HepG2 (cell line): ENCODE results near the gene APBB1IP. TPM values are rescaled to one million over a fixed set of nuclear protein-coding genes. Genes with fewer than 3 reads are reported as not detected.

Experiments
- ATAC-seq: fragments of 200-7000 bp; cut with Tn5 transposase; 3 replicates; pipeline ENCODE4 v1.9.1; 2020; ENCODE audit warnings: mild to moderate bottlenecking, moderate library complexity
- BruUV-seq: library from RNA; stranded (reverse); fragments of 400-500 nt; replicated peaks from 2 replicates; lab custom pipeline; 2021; lab: Mats Ljungman, UMichigan
- CTCF ChIA-PET: fragments of 300-600 bp; formaldehyde crosslinking; extraction: SDS; loops from one replicate; lab custom pipeline; 2021; ENCODE audit warnings: low total read pairs, inconsistent platforms, low intra/inter-chr PET ratio; lab: Yijun Ruan, JAX
- POLR2A ChIA-PET: fragments of 350-600 bp; sonication (Branson Sonifier 250); formaldehyde crosslinking; loops from one replicate; lab custom pipeline; 2020; ENCODE audit warnings: antibody characterized with exemption, inconsistent platforms; lab: Yijun Ruan, JAX
- DNase-seq: peaks from one replicate; pipeline ENCODE4 v3.0.0-alpha.2; 2015; ENCODE audit warnings: low spot score
- FAIRE-seq: peaks from 3 replicates; lab custom pipeline; 2011; peaks lifted over from hg19 to GRCh38; lab: Jason Lieb, UNC
- H2AFZ ChIP-seq: one replicate; pipeline ENCODE4 v1.6.1; 2011; ENCODE audit warnings: low read length, inconsistent platforms
- H3K27ac ChIP-seq: fragments of 300-600 bp; 3 replicates; pipeline ENCODE4 v1.8.0; 2011; ENCODE audit warnings: mixed run types, mild to moderate bottlenecking, mixed read lengths, low read length, inconsistent platforms; ENCODE audit not compliant: insufficient read depth; ENCODE audit errors: extremely low read length
- H3K27me3 ChIP-seq, 2 experiments: fragments of 200-600 bp in 1 of 2; 2 replicates in 1 of 2; 3 replicates in 1 of 2; pipeline versions ENCODE4 v1.6.0 to v1.8.0; 2011; ENCODE audit warnings: low read length in 2 of 2, mild to moderate bottlenecking in 2 of 2, moderate library complexity in 2 of 2, inconsistent platforms in 1 of 2; ENCODE audit not compliant: insufficient read depth in 2 of 2, control insufficient read depth in 1 of 2
- H3K36me3 ChIP-seq, 2 experiments: fragments of 200-600 bp in 1 of 2; replicated peaks in 1 of 2; 2 replicates in 1 of 2; 3 replicates in 1 of 2; pipeline versions ENCODE4 v1.5.1 to v1.8.0; 2011; ENCODE audit warnings: low read length in 2 of 2, inconsistent platforms in 1 of 2; ENCODE audit not compliant: insufficient read depth in 2 of 2, control insufficient read depth in 1 of 2
- H3K4me1 ChIP-seq: 2 replicates; pipeline ENCODE4 v1.5.1; 2012; ENCODE audit warnings: low read length, inconsistent platforms; ENCODE audit not compliant: insufficient read depth
- H3K4me2 ChIP-seq: 2 replicates; pipeline ENCODE4 v1.6.0; 2011; ENCODE audit warnings: low read depth, low read length, inconsistent platforms
- H3K4me3 ChIP-seq, 3 experiments: fragments of 200-600 bp in 1 of 3; sonication (generic), shearing (Covaris generic) in 1 of 3; replicated peaks in 1 of 3; 2 replicates each; pipeline ENCODE4 v1.5.1; 2011 to 2016; ENCODE audit warnings: low read length in 3 of 3, inconsistent platforms in 2 of 3, low read depth in 2 of 3, mild to moderate bottlenecking in 2 of 3, control low read depth in 1 of 3, mixed read lengths in 1 of 3; ENCODE audit not compliant: insufficient read depth in 1 of 3
- H3K79me2 ChIP-seq: one replicate; pipeline ENCODE4 v1.6.1; 2011; ENCODE audit warnings: low read length, inconsistent platforms; ENCODE audit not compliant: insufficient read depth
- H3K9ac ChIP-seq: 2 replicates; pipeline ENCODE4 v1.6.0; 2011; ENCODE audit warnings: mild to moderate bottlenecking, low read depth, low read length, inconsistent platforms; ENCODE audit not compliant: insufficient read depth
- H3K9me3 ChIP-seq: 2 replicates; pipeline ENCODE4 v1.5.1; 2012; ENCODE audit warnings: mild to moderate bottlenecking, low read length
- H4K20me1 ChIP-seq: 2 replicates; pipeline ENCODE4 v1.6.0; 2011; ENCODE audit warnings: inconsistent platforms, mild to moderate bottlenecking, low read length, moderate library complexity; ENCODE audit not compliant: insufficient read depth
- ATAD3A ChIP-seq: sonication (generic); formaldehyde crosslinking; IDR thresholded peaks from 2 replicates; pipeline ENCODE4 v1.4.0; 2020; ENCODE audit warnings: missing genetic modification reagents
- CSRNP1 ChIP-seq: sonication (generic); formaldehyde crosslinking; IDR thresholded peaks from 2 replicates; pipeline ENCODE4 v1.8.1; 2023; ENCODE audit warnings: mild to moderate bottlenecking, missing genetic modification reagents
- CSRNP2 ChIP-seq: sonication (generic); formaldehyde crosslinking; conservative IDR thresholded peaks from 2 replicates; pipeline ENCODE4 v1.8.0; 2022; ENCODE audit warnings: low read depth, missing genetic modification reagents
- HHEX ChIP-seq: IDR thresholded peaks from 2 replicates; pipeline ENCODE4 v1.6.1; 2016; ENCODE audit warnings: control low read depth
- NFRKB ChIP-seq: fragments of 450-650 bp; IDR thresholded peaks from 2 replicates; pipeline ENCODE4 v1.6.1; 2017
- SP5 ChIP-seq: IDR thresholded peaks from 2 replicates; pipeline ENCODE4 v1.6.1; 2016; ENCODE audit warnings: low read depth, borderline replicate concordance
- ZBTB25 ChIP-seq: IDR thresholded peaks from 2 replicates; pipeline ENCODE4 v1.6.1; 2018; ENCODE audit warnings: missing genetic modification reagents
- ZKSCAN8 ChIP-seq: IDR thresholded peaks from 2 replicates; pipeline ENCODE4 v1.6.1; 2016; ENCODE audit warnings: borderline replicate concordance, missing genetic modification reagents, missing compliant biosample characterization
- ZNF550 ChIP-seq: sonication (generic); formaldehyde crosslinking; IDR thresholded peaks from 2 replicates; pipeline ENCODE4 v1.4.0; 2020; ENCODE audit warnings: mild to moderate bottlenecking, missing genetic modification reagents, borderline replicate concordance
- ZSCAN20 ChIP-seq: sonication (generic); formaldehyde crosslinking; IDR thresholded peaks from 2 replicates; pipeline ENCODE4 v1.4.0; 2020; ENCODE audit warnings: missing genetic modification reagents, mild to moderate bottlenecking, borderline replicate concordance
- WGBS: methylation state at CpG from one replicate; pipeline ENCODE4 v1.1.6; 2017; ENCODE audit warnings: low lambda C conversion rate; 5-methylcytosine and 5-hydroxymethylcytosine counted together
- in situ Hi-C: cut with HindIII; loops from 2 replicates; pipeline ENCODE4 v1.10.0; 2017; ENCODE audit warnings: low pct_unique_long_range_greater_than_20kb; ENCODE audit not compliant: extremely low pct_ligation_motif_present
- intact Hi-C: fragments of 100-400 bp; cut with micrococcal nuclease; formaldehyde crosslinking; loops from one replicate; pipeline ENCODE4 v1.10.0; 2022; ENCODE audit not compliant: unreplicated experiment
- polyA plus RNA-seq, 8 experiments: library from polyadenylated mRNA; depleted of rRNA in 3 of 8; stranded (reverse) in 7 of 8; unstranded in 1 of 8; fragments of >200 nt; fragmentation: Illumina TruSeq in 4 of 8; extraction: Trizol in 4 of 8; gene quantifications; 2 replicates each; pipeline versions ENCODE4 v1.2.1 to v1.2.3, GENCODE V29; 2011 to 2016; ENCODE audit warnings: low read depth in 4 of 8, missing spikeins in 1 of 8, mixed read lengths in 1 of 8; ENCODE audit not compliant: insufficient read depth in 1 of 8
- total RNA-seq, 5 experiments: library from RNA; depleted of rRNA; stranded (reverse); fragments of >200 nt; fragmentation: Illumina TruSeq; extraction: Trizol; gene quantifications; 2 replicates each; pipeline ENCODE4 v1.2.3, GENCODE V29; 2016; ENCODE audit warnings: low read depth in 1 of 5
- TF ChIP-seq, protein P1 (sequence below): IDR thresholded peaks from 2 replicates; pipeline ENCODE4 v1.6.1; 2016; ENCODE audit warnings: low read depth, borderline replicate concordance

The APBB1IP gene
- total and polyA plus RNA-seq, 2 of the 13 experiments (the other 11 are each of a cell fraction or from before 2014, with no cell fraction given), result 0.08 TPM; not detected in 1

DNA sequence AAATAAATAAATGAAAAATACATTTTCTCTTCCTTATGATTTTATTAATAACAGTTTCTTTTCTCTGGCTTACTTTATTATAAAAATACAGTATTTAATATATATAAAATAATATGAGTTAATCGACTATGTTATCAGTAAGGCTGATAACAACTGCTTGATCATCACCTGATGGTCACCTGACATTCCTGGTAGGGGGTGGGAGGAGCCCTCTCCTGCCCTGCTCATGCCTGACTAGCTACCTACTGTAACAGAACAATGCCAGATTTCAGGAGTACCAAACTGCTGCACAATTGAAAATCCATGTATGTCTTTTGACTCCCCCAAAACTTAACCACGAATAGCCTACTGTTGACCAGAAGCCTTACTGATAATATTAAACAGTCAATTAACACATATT lies 1.3 kb upstream of the APBB1IP start:
- H3K4me1 ChIP-seq, result no peaks in the 10 kb centered on the region
- no peak overlapping the region for H3K4me3 ChIP-seq
- ChIA-PET POLR2A (no interaction called here), CTCF (no interaction called here)
- no peaks in the 10 kb centered on the region for H3K79me2 ChIP-seq
- H2AFZ ChIP-seq, result no peak overlapping the region
- DNase-seq (no peak), FAIRE-seq (no peak), ATAC-seq (no peak)
- TF ChIP-seq NFRKB (no peak), ZNF550 (no peak)
- no peak overlapping the region for H3K9ac ChIP-seq
- no peak overlapping the region for H3K27ac ChIP-seq
- no peaks in the 10 kb centered on the region for H3K36me3 ChIP-seq
- BruUV-seq, result no TSS peak
- in situ Hi-C loops (no loop called here), intact Hi-C loops (no loop called here)
- H3K4me2 ChIP-seq, result no peak overlapping the region
- peaks cover 2 to 20% of the 10 kb centered on the region in 2 experiments; a peak in 4 of 5 replicates for H3K27me3 ChIP-seq
- no peaks in the 10 kb centered on the region for H4K20me1 ChIP-seq
- 3% methylated on average over 2 of the region's 2 CpGs for WGBS
- H3K9me3 ChIP-seq, result 0 out of 2 replicates have a peak, but pooled peaks cover 4% of the 10 kb centered on the region

DNA sequence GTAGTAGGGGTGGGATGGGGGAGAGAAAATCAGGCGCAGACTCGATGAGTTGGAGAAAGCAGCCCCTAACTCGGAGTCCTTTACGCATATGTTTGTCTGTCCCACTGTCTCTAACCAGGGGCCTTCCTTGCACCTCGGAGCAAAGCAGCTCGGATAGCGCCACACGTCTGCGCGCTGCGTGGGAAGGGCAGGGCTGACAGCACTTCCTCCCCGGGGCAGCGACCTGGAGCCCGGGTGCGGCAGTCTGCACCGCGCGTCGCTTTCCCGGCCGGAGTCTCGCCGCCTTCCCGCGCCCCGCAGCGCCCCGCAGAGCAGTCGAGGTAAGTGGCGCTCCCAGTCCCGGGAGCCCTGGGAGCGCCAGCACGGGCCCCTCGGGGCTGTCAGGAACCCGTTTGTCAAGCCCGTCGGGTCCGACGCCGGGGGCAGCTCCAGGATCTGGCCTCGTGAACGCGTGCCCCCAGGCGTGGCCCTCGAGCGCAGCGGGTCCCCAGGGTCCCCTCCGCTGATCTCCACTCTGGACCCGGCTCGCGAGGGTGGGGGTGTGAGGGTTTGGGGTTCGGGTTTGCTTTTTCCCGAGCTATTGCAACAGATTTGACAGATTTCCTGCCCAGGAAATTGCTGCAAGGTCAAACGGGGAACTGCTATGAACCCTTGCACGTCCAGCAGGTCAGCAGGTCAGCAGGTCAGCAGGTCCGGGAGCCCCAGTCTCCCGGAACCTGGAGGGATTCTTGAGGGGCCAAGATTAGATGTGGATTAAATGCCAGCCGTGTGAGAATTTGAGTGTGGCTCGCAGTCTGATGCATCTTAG lies 597 bp downstream of the APBB1IP start:
- Histone ChIP-seq H4K20me1 (no peaks in the 10 kb centered on the region), H3K36me3 (no peaks in the 10 kb centered on the region), H3K4me2 (no peak overlapping the region), H2AFZ (no peak overlapping the region), H3K79me2 (no peaks in the 10 kb centered on the region), H3K4me3 (no peak overlapping the region), H3K27me3 (peaks cover 2 to 20% of the 10 kb centered on the region in 2 experiments; a peak in 4 of 5 replicates), H3K4me1 (no peaks in the 10 kb centered on the region), H3K9ac (no peak overlapping the region), H3K9me3 (no peaks in the 10 kb centered on the region), H3K27ac (no peak overlapping the region)
- in situ Hi-C loops, result no loop called here
- ATAC-seq, result no peak
- CTCF ChIA-PET, result no interaction called here
- DNase-seq, result no peak
- BruUV-seq, result no TSS peak
- intact Hi-C loops, result no loop called here
- no peak for FAIRE-seq
- POLR2A ChIA-PET, result no interaction called here
- 38% methylated on average over 12 of the region's 59 CpGs for WGBS
- TF ChIP-seq ZBTB25 (CRISPR knock-in tag) (no peak), SP5 (CRISPR knock-in tag) (no peak), HHEX (no peak), CSRNP2 (CRISPR knock-in tag) (no peak), ZSCAN20 (CRISPR knock-in tag) (no peak), CSRNP1 (CRISPR knock-in tag) (no peak), ATAD3A (CRISPR knock-in tag) (no peak), ZKSCAN8 (CRISPR knock-in tag) (no peak)
- TF ChIP-seq, protein P1, sequence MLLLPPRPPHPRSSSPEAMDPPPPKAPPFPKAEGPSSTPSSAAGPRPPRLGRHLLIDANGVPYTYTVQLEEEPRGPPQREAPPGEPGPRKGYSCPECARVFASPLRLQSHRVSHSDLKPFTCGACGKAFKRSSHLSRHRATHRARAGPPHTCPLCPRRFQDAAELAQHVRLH (CRISPR knock-in tag), result no peak
